Endodermal cell (in vitro differentiated cells): Measurements from ENCODE around the gene TMEM132A. TPM values are rescaled to one million over a fixed set of nuclear protein-coding genes. Genes with fewer than 3 reads are reported as not detected.

ENCODE experiments used
- DNase-seq: peaks from one replicate; pipeline ENCODE4 v3.0.0-alpha.2; 2017
- H3K27ac ChIP-seq: 2 replicates; pipeline ENCODE4 v1.5.1; 2013; ENCODE audit warnings: mild to moderate bottlenecking, low read depth, low read length, moderate library complexity
- H3K27me3 ChIP-seq: 2 replicates; pipeline ENCODE4 v1.6.1; 2013; ENCODE audit warnings: mild to moderate bottlenecking, low read length, moderate library complexity; ENCODE audit not compliant: insufficient read depth, control insufficient read depth, poor library complexity, severe bottlenecking
- H3K36me3 ChIP-seq: 2 replicates; pipeline ENCODE4 v1.7.0; 2013; ENCODE audit warnings: mild to moderate bottlenecking, low read length, moderate library complexity; ENCODE audit not compliant: control insufficient read depth, insufficient read depth
- H3K4me1 ChIP-seq: one replicate; pipeline ENCODE4 v1.7.0; 2013; ENCODE audit warnings: low read length; ENCODE audit not compliant: control insufficient read depth, insufficient read depth
- H3K4me3 ChIP-seq: 2 replicates; pipeline ENCODE4 v1.5.1; 2013; ENCODE audit warnings: mild to moderate bottlenecking, low read length, moderate library complexity
- H3K9ac ChIP-seq: 2 replicates; pipeline ENCODE4 v1.6.1; 2013; ENCODE audit warnings: mild to moderate bottlenecking, low read length, moderate library complexity; ENCODE audit not compliant: poor library complexity, severe bottlenecking; ENCODE audit errors: extremely low read depth
- H3K9me3 ChIP-seq: 2 replicates; pipeline ENCODE4 v1.6.1; 2013; ENCODE audit warnings: mild to moderate bottlenecking, low read length, moderate library complexity; ENCODE audit not compliant: control insufficient read depth
- H3K27ac Mint-ChIP-seq: 2 replicates; pipeline ENCODE4 v1.8.0; 2020; ENCODE audit warnings: mixed read lengths
- H3K27me3 Mint-ChIP-seq: 2 replicates; pipeline ENCODE4 v1.8.0; 2021; ENCODE audit warnings: mild to moderate bottlenecking, mixed read lengths; ENCODE audit not compliant: insufficient read depth
- H3K36me3 Mint-ChIP-seq: 2 replicates; pipeline ENCODE4 v1.8.0; 2020; ENCODE audit warnings: low read depth, mixed read lengths
- H3K4me1 Mint-ChIP-seq: 2 replicates; pipeline ENCODE4 v1.8.0; 2020; ENCODE audit warnings: mixed read lengths
- H3K4me3 Mint-ChIP-seq: 2 replicates; pipeline ENCODE4 v1.8.0; 2020; ENCODE audit warnings: mild to moderate bottlenecking, moderate library complexity, mixed read lengths
- H3K9me3 Mint-ChIP-seq: 2 replicates; pipeline ENCODE4 v1.8.0; 2020; ENCODE audit warnings: mild to moderate bottlenecking, mixed read lengths
- CTCF ChIP-seq: fragments of 200-600 bp; sonication (generic); conservative IDR thresholded peaks from 2 replicates; pipeline ENCODE4 v1.5.0; 2021; ENCODE audit warnings: antibody characterized with exemption, mild to moderate bottlenecking
- WGBS, 2 experiments: methylation state at CpG; one replicate each; pipeline versions ENCODE4 v1.1.5 to v1.1.7; 2013; ENCODE audit warnings: missing lambda C conversion rate in 2 of 2, mixed read lengths in 1 of 2; ENCODE audit not compliant: insufficient coverage in 1 of 2, insufficient read length in 1 of 2; 5-methylcytosine and 5-hydroxymethylcytosine counted together
- total RNA-seq, 2 donors: library from RNA; stranded (reverse); fragmentation: NEBNext Ultra II Directional in 1 of 2; extraction: Animal tissue kit (Norgen Biotek cat#: 25700) in 1 of 2; gene quantifications; 2 replicates in 1 of 2; 3 replicates in 1 of 2; pipeline ENCODE4 v1.2.1, GENCODE V29; 2021

The TMEM132A gene
- total RNA-seq, 2 donors from 2014 or later = 135 to 140 TPM

DNA sequence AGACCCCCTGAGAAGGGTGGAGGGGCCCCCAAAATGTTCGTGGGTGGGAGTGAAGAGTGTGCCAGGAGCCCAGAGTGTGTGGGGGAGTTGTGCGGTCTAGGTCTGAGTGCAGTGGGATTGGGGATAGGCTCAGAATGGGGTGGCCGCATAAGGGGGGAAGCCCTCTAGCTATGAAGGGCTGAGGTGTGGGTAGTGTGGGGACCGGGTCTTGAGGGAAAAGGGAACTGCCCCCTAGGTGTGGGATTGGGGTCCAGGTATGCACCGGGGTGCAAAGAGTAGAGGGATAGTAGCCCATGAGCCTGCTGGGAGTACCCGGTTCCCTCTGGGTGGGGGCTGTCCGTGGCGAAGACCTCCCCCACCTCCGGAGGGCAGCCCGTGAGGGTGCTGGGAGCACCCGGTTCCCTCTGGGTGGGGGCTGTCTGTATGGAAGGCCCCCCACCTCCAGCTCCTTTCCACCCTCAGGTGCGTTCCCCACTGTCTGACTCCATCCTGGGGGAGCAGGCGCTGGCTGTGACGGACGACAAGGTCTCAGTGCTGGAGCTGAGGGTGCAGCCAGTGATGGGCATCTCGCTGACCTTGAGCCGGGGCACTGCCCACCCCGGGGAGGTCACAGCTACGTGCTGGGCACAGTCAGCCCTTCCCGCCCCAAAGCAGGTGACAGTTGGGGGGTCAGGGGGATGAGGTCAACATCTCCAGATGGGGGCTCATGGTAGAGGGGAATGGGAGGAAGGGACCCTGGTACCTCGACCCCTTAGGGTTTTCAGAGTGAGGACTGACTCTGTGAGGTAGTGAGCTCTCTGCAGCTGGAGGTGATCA lies 10.7 kb downstream of the TMEM132A start:
- Histone ChIP-seq H3K4me1 (no peaks in the 10 kb centered on the region), H3K9ac (no peak overlapping the region)
- H3K4me3 Mint-ChIP-seq = no peak overlapping the region

DNA sequence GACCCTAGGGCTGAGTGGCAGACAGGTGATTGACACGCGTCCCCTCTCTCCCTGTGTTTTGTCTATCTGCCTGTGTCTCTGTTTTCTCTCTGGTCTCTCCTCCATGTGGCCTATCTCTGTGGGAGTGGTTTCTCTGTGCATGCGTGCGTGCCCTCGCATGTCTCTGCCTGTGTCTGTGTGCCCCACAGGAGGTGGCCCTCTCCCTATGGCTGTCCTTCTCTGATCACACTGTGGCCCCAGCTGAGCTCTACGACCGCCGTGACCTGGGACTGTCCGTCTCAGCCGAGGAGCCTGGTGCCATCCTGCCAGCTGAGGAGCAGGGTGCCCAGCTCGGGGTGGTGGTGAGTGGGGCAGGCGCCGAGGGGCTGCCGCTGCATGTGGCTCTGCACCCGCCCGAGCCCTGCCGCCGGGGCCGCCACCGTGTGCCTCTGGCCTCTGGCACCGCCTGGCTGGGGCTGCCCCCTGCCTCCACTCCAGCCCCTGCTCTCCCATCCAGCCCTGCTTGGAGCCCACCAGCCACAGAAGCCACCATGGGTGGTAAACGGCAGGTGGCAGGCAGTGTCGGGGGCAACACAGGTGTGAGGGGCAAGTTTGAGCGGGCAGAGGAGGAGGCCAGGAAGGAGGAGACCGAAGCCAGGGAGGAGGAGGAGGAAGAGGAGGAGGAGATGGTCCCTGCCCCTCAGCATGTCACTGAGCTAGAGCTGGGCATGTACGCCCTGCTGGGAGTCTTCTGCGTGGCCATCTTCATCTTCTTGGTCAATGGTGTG lies 11.6 kb downstream of the TMEM132A start:
- H3K4me3 ChIP-seq = no peak overlapping the region
- peaks cover 22% of the 10 kb centered on the region for H3K36me3 Mint-ChIP-seq
- H3K27ac ChIP-seq = no peak overlapping the region
- H3K27ac Mint-ChIP-seq = no peak overlapping the region
- DNase-seq = no peak
- peaks cover 18% of the 10 kb centered on the region for H3K36me3 ChIP-seq
- 97 to 99% methylated on average over 14 to 27 of the region's 27 CpGs for WGBS, 2 experiments
- no peaks in the 10 kb centered on the region for H3K27me3 ChIP-seq
- no peaks in the 10 kb centered on the region for H3K4me1 ChIP-seq
- TF ChIP-seq CTCF = no peak
- H3K27me3 Mint-ChIP-seq = no peaks in the 10 kb centered on the region
- H3K9ac ChIP-seq = no peak overlapping the region
- no peak overlapping the region for H3K4me3 Mint-ChIP-seq
- H3K9me3 Mint-ChIP-seq = no peaks in the 10 kb centered on the region
- H3K4me1 Mint-ChIP-seq = peaks cover 2% of the 10 kb centered on the region
- H3K9me3 ChIP-seq = no peaks in the 10 kb centered on the region

More for the DNA sequence above, 10.7 kb downstream of the TMEM132A start:
- Histone ChIP-seq H3K36me3 (peaks cover 23% of the 10 kb centered on the region), H3K9me3 (no peaks in the 10 kb centered on the region), H3K27ac (no peak overlapping the region), H3K27me3 (no peaks in the 10 kb centered on the region), H3K4me3 (no peak overlapping the region)
- Mint-ChIP-seq H3K27ac (no peak overlapping the region), H3K27me3 (no peaks in the 10 kb centered on the region), H3K4me1 (peaks cover 2% of the 10 kb centered on the region), H3K36me3 (peaks cover 28% of the 10 kb centered on the region), H3K9me3 (no peaks in the 10 kb centered on the region)
- WGBS, 2 experiments = 91 to 93% methylated on average over 17 to 21 of the region's 21 CpGs
- no peak for TF ChIP-seq CTCF
- no peak for DNase-seq

DNA sequence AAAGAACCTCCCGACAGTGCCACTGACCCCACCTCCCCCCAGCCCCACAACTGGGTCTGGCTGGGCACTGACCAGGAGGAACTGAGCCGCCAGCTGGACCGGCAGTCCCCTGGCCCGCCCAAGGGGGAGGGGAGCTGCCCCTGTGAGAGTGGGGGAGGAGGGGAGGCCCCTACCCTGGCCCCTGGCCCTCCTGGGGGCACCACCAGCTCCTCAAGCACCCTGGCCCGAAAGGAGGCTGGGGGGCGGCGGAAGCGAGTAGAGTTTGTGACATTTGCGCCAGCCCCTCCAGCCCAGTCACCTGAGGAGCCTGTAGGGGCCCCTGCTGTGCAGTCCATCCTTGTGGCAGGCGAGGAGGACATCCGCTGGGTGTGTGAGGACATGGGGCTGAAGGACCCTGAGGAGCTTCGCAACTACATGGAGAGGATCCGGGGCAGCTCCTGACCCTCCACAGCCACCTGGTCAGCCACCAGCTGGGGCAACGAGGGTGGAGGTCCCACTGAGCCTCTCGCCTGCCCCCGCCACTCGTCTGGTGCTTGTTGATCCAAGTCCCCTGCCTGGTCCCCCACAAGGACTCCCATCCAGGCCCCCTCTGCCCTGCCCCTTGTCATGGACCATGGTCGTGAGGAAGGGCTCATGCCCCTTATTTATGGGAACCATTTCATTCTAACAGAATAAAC lies 12.3 kb downstream of the TMEM132A start:
- Mint-ChIP-seq H3K4me3 (no peak overlapping the region), H3K27ac (no peak overlapping the region), H3K36me3 (peaks cover 15% of the 10 kb centered on the region), H3K27me3 (no peaks in the 10 kb centered on the region), H3K9me3 (no peaks in the 10 kb centered on the region), H3K4me1 (peaks cover 2% of the 10 kb centered on the region)
- no peak overlapping the region for H3K4me3 ChIP-seq
- DNase-seq = no peak
- H3K27ac ChIP-seq = no peak overlapping the region
- H3K27me3 ChIP-seq = no peaks in the 10 kb centered on the region
- no peaks in the 10 kb centered on the region for H3K4me1 ChIP-seq
- TF ChIP-seq CTCF = no peak
- H3K9ac ChIP-seq = no peak overlapping the region
- 90% methylated on average over 13 to 18 of the region's 18 CpGs for WGBS, 2 experiments
- peaks cover 11% of the 10 kb centered on the region for H3K36me3 ChIP-seq
- no peaks in the 10 kb centered on the region for H3K9me3 ChIP-seq
